Purkinje cell (primary cell): ENCODE results near the gene FBP1. TPM values are rescaled to one million over a fixed set of nuclear protein-coding genes. Genes with fewer than 3 reads are reported as not detected.

ENCODE experiments used
- polyA plus RNA-seq: library from polyadenylated mRNA; unstranded; fragments of >200 nt; fragmentation: Nextera tagmentation; gene quantifications from 2 replicates; pipeline ENCODE4 v1.2.1, GENCODE V29; 2014

Gene FBP1
- 0.59 TPM in 1 of 2 replicates, not detected in the other for polyA plus RNA-seq

GRCh38 chr9:94639061-94639998 is at the start of gene FBP1:
FBP1 (minus strand) TSS chr9:94639518; CDS start chr9:94639310, 208 bp downstream.

GRCh38 chr9:94593459-94594345 is 45.6 kb downstream of the FBP1 start, which contains the start of gene FBP2:
FBP2 (minus strand) TSS chr9:94593824; CDS start chr9:94593726, 98 bp downstream.

DNA sequence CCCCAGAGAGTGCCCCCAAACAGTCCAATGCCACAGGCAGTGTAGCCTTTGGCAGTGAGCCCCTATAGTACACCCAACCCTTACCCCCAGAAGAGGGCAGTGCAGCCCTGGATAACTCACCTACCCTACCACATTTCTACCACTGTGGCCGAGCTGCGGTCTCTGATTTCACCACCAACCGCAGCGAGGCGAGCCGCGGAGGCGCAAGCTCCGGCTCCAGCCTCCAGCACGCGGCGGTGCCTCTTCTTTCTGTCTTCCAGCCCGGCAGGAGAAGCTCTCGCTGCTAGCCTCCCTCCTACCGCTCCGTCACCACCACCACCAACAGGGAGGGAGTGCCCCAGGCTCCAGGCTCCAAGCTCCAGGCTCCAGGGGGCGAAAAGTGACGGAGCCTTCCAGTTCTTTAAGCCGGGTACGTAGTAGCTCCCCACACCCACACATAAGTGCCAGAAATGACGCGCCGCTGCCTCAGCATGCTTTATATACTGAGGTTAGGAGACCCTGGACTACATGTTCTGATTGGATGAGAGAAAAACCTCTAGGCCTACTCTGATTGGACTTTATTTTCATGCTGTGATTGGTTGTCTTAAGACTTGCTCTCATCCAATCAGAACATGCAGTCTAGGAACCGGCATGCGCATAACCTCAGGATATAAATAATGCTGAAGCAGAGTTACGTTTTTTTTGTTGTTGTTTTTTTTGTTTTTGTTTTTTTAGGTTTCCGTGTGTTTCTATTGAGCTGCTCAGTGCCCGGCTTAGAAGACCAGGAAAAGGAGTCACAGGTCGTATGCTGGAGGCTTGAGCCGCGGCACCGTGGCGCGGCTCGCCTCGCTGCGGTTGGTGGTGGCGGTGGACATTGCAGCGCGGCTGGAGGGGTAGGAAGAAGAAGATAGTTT is 84.6 kb downstream of the FBP1 start, which contains the start of gene PCAT7:
Gene PCAT7, plus strand, starts transcription at position 645 of the 893 bp plus-strand sequence.

Other genes with a start within 250 kb of the FBP1 start
- gene PCAT7, start 84.4 kb downstream of the FBP1 start, polyA plus RNA-seq: 0.53 TPM in 1 of 2 replicates, not detected in the other
- not detected in 2 replicates for gene FBP2, start 45.7 kb downstream of the FBP1 start, polyA plus RNA-seq
- 1.1 and 13.3 TPM in 2 replicates for gene AOPEP, start 87.2 kb upstream of the FBP1 start, polyA plus RNA-seq